ENCODE data around the gene BCL11B. TPM values are rescaled to one million over a fixed set of nuclear protein-coding genes. Genes with fewer than 3 reads are reported as not detected.

BCL11B gene
- polyA plus RNA-seq, 1 donor = 0.86 TPM

- DNase-seq (ENCODE audit: low read depth) = no peak
These were observed 152.2 kb downstream of the BCL11B start for GRCh38 chr14:99119554-99120525.

Other genes starting within 250 kb of the BCL11B start
- 75.6 TPM for gene SETD3, start 208.7 kb upstream of the BCL11B start, polyA plus RNA-seq (ENCODE audit: insufficient read length)
- gene CCNK, start 209.2 kb upstream of the BCL11B start, polyA plus RNA-seq (ENCODE audit: insufficient read length) = 29.1 TPM

All from forelimb muscle (tissue), 1 donor.